Right forelimb (tissue), 1 donor: Measurements from ENCODE around the gene ZNF488.
"Not testable (repeated sequence)": the region's sequence is repeated elsewhere in the genome, so short reads cannot be mapped to it uniquely, and the experiment has no call there.

Experiments used
- DNase-seq: peaks from one replicate; pipeline ENCODE4 v3.0.0-alpha.2; 2018

Gene ZNF488

DNA sequence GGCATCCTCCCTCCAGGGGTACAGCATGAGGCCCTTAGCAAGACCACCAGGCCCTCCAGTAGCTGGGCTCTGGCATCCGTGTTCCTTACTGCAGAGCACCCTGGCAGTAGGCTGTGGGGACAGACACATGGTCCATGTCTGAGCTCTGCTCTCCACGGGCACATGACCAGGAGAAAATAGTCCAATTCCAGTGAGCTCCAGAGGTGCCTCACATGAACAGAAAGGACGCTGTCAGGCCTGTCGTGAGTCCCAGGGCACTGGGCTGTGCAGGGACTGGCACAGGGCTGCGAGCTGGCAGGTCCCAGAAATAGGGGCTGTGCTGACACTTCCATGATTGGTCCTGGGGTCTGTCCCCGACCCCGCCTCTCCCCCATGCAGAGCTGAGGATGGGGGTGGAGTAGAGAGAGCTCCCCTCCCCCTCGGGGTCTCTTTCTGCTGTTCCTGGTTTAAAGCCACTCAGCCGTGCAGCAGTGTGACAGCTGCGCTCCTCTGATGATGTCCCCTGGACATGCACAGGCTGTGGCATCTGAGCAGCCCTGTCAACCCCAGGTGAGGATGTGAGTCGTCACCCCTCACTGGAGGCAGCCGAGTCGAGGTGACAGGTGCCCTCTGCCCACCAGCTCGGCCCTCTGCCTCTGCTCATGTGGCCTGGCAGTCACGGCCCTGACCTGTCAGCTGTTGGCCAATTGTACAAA lies 25.2 kb upstream of the ZNF488 start:
- DNase-seq: no peak

- no peak for DNase-seq
Measured at GRCh38 chr10:47408606-47409005, 24.5 kb upstream of the ZNF488 start.

DNA sequence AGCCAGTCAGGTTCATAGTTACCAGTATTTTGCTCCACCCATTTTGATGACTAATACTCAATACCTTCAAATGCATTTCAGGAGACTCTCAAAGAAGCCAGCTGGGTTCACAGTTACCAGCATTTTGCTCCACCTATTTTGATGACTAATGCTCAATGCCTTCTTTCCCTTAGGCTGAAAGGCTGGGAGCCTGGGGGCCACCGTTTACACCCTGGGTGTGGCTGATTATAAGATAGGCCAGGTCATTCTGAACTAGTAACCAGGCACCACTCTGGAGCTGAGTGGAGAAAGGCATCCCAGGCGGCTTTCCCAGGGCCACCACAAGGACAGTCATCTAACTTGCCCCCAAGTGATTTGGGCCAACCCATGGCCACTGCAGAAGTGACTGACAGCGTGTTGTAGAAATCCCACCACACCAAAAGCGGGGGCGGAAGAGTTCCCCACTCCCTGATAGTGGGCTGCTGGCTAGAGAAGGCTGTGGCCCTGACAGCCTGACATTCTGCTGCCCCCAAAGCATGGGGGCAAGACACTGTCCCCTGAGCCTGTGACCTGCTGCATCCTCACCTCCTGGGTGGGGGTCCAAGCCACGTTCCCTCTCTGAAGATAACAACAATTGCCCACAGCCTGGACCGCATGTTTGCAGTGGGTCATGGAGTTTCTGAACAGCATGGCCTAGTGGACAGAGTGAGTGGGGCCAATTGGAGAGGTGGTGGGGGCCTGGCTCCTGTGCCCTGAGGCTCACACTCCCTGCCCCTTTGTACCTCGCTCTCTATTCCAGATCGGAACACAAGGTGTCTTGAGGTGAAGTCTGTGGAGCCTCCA lies 23.0 kb upstream of the ZNF488 start:
- no peak for DNase-seq

GRCh38 chr10:47406548-47406869 lies 22.4 kb upstream of the ZNF488 start:
- no peak for DNase-seq

DNA sequence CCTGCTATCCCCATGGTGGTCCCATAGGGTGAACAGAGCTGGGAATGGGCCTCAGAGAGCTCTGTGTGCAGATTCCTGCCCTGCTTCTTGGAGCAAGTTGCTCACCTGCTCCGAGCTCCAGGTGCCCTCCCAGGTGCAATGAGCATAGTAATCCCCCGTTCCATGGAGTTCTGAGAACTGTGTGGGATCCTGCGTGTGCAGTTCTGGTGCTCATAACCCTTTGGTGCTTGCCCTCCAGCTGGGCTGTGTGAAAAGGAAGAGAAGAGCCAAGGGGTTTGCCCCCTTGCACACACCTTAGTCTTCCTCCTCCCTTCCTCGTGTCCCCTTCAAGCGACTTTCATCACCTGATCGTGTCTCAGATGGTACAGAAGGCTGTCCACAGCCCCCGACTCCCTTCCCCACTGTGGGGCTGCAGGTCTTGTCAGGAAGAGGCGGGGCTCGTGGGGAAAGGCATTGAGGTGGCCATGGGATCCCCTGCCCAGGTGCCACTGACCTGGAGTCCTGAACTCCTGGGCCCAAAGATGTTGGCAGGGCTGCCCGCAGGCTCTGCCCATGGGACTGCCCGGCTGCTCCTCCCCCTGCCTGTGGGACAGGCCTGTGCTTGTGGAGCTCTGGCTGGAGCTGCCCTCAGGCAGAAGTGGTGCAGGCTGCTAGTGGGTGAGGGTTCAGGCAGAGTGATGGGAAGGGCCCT lies 21.9 kb upstream of the ZNF488 start:
- no peak for DNase-seq

- no peak for DNase-seq
Measured at GRCh38 chr10:47404937-47405336, 20.8 kb upstream of the ZNF488 start.

- DNase-seq: no peak
Measured at GRCh38 chr10:47404446-47404845, 20.4 kb upstream of the ZNF488 start.

DNA sequence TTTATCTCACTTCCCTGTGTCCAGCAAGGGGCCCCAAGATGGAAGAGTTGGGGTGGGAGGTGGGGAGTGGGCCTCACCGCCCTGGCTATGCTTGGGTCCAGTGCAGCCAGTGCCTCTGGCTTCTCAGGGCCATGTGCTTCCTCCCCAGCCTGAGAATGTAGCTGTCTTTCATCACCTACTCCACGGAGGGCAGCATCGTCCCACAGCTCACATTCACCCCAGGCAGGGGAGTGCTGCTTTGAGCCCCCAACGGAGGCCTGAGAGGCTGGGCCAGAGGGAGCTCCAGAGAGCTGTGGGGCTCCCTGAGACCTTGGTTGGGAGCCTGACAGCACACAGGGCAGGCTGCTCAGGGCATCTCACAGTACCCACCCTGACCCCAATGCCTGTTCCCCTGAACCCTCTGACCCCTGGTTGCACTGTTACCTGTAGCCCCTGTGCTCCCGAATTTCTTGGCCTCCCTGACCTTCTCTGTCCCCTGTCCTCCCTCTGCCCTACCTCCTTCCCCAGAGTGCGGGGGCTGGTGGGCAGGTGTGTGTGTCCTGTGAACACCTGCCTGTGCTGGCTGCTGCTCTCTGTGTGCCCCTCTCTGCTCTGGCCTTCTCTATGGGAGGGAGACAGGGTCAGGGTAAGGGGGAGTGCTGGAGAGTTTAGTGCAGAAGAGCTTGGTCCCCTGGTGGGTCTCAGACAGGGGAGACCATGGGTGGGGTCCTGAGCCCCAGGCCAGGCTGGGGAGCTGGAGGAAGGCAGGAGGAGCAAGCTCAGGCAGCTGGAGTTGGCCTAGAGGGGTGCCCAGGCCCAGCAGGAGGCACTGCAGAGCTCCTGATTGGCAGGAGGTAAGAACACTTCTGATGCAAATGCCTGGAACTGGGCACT lies 19.6 kb upstream of the ZNF488 start:
- DNase-seq: no peak

DNA sequence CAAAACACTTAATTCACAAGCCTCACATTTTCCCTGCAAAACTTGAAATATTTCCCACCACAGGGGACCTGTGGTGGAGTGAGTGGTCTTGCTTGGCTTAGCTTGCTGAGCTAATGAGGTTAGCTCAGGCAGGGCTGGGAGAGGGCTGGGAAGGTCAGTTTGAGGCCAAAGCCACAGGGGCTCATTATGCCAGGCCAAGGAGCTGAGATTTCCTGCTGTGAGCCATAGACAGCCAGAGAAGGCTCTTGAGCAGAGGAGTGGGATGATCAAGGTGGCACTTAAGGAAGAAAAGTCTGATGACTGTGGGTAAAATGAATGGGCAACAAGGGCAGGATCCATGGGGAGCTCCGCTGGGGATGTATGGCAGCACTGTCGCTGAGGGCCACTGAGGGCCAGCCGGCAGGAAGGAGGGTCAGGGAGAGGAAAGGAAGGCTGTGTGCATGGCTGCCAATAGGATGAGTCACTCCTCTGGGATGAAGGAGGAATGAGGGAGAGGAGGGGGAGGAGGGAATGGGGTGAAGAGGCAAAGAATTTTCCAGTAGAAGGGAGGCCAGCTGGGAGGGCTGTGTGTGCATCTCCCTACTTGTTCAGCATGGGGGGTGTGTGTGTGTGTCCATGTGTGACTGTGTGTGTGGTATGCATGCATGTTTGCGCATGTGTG lies 18.7 kb upstream of the ZNF488 start:
- DNase-seq: peak; percentile 74

DNA sequence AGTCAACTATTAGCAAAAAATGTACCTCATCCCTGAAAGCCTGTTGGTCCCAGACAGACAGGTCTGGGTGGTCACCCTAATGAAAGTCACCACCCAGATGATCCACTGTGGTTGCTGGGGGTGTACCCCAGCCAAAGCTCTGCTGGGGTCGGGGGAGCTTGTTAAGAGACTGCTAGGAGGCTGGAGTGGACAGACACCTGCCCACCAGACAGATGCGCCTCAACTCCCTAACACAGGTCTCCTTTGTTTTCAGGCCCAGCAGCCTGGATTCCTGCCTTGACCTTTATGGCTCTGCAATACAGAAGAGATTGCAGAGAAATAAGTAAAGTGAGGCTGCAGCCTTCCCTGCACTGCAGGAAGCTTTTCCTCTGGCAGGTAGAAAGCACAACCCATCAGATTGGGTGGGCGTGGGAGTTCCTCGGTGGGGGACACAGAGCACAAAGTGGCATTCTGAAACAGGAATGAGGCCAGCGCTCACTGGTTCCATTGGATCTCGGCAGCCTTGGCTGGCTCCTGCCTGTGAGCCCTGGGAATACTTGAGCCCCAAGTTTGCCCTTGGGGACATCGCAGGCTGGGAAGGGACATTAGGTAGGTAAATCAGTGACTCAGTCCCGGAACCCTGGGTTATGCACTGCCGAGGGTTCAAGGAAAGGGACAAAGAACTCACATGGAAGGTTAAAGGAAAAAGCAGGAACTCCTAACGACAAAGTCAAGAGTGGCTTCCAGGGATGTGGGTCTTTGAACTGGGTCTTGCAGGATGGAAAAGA lies 18.0 kb upstream of the ZNF488 start:
- no peak for DNase-seq

DNA sequence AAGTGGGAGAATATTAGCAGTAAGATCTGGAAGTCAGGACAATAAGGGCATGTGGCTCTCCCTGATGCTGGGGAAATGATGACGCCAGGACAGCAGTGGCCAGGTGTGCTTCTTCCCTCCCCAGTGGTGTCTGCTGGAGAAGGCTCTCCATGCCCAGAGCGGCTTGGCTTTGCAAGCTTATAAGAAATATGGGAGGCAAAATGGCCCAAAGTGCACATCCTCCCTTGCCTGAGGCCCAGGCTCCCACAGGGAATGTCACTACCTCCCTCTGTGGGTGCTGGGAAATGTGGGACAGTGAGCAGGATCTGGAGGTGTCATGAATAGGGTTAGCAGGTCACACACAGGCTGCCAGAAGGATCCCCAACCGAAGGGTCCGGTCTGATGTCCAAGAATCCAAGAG lies 17.1 kb upstream of the ZNF488 start:
- DNase-seq: no peak

- no peak for DNase-seq
Measured at GRCh38 chr10:47400786-47401185, 16.7 kb upstream of the ZNF488 start.

GRCh38 chr10:47400251-47400650 lies 16.2 kb upstream of the ZNF488 start:
- no peak for DNase-seq

DNA sequence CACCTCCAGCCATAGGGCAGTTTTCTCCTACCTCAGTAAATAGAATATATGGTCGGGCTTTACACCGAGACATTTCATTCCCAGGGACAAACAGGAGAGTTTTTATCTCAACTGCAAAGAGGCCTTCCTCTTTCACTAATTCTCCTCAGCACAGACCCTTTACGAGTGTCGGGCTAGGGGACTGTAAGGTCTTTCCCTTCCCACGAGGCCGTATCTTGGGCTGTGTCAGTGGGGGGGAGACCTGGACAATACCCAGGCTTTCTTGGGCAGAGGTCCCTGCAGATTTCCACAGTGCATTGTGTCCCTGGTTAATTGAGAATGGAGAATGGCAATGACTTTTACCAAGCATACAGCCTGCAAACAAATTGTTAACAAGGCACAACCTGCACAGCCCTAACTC lies 13.2 kb upstream of the ZNF488 start:
- no peak for DNase-seq

DNA sequence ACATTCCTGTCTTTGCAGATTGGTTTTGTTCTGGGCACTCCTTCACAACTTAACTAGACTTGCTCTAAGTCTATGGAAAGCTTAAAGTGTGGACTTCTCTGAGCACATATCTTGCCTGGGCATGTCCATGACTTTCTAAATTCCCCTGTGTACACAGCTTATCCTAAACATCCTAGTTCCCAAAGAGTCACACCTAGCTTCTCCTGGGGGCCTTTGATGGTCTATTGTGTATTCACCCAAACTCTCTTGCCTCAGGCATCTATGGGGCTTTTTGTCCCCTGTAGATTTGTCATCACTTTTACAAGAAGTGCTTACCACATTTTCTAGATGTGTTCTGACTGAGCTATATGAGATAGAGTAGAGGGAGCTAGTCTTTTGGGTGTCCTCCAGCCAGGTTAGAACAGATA lies 12.2 kb upstream of the ZNF488 start:
- no peak for DNase-seq

DNA sequence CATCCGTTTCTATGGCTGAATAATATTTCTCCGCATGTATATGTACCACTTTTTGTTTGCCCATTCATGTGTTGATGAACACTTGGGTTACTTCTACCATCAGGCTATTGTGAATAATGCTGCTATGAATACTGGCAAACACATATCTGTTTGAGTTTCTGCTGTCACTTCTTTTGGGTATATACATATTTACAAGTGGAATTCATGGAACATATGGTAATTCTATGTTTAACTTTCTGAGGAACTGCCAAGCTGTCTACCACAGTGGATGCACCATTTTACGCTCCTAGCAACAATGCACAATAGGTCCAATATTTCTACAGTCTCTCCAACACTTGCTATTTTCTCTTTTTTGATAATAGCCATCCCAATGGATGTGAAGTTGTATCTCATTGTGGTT lies 5.5 kb upstream of the ZNF488 start:
- no peak for DNase-seq

DNA sequence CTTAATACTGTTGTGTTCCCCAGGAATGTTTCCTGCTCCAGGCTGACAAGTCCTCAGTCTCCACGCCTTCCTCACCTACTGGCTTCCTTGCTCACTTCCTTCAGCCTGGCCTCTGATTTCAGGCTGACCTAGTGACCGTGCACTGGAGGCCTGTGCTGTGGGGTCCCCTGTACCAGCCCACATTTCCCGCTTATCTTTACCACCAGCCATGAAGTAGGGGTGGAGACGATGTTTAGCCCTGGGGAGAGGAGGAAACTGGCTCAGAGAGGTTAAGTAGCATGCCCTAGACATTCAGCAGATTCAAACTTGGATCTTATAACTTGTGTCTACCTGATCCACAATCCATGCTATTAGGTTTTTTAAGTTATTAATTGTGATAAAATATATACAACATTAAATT lies 4.8 kb upstream of the ZNF488 start:
- DNase-seq: no peak

- DNase-seq: not testable (repeated sequence)
Measured at GRCh38 chr10:47386104-47386503, 2.0 kb upstream of the ZNF488 start.

DNA sequence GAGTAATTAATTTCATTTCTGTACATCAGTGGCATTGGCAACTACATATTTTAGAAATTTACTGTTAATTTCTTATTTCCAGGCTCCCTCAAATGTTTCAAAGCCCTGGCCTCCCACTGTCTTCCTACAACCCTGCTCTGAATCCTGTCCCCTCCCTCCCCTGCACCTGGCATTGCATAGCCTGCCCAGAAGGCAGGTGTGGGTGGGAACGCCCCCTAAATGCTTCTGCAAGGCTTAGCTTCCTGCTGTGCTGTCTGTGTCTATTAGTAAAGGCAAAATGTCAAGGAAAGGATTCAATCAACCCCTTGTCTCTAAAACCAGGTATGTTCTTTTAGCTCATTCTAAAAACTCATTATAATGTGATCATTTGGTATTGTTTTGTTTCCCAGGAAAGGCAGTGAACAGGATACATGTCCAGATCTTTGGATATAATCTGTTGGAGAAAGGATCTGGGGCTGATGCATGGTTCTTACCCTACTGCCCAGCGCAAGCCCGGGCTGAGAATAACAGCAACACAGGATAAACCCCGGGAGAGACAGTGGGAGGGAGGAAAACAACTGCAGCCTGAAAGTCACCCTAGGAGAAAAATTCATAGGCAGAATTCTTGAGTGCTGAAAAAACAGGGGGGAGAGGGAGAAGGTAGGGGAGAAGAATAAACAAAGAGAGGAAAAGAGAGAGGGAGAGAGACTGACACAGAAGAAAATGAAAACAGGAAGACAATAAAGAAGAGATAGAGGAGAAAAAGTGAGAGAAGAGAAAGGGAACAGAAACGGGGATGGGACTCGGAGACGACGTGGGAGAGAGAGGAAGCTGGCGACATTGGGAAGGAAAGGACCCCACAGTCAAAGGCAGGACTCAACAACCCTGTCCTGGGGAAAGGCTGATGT lies 589 bp downstream of the ZNF488 start:
- DNase-seq: peak; percentile 28
